Kidney tubule cell (primary cell): ENCODE results near the gene KIRREL1.

Experiments used
- DNase-seq: peaks from one replicate; pipeline ENCODE4 v3.0.0-alpha.2; 2018; ENCODE audit warnings: low spot score

KIRREL1 gene

DNA sequence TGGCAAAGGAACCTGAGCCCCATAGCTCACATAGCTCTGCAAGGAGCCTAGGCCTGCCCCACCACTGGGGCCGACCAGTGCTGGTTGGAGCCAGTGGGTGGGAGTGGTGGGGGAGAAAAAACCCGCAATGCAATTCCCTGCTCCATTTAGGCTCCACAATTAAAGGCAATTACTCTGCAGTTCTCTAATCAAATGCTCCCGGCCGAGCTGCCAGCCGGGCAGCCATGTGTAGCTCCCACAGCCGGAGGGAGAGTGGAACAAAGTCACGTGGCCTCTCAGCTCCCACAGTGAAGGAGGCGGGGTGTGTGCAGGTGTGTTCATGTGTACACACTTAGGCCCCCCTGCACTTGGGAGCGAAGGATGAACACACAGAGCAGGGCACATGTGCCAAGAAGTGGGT is 81.6 kb downstream of the KIRREL1 start:
- no peak for DNase-seq

DNA sequence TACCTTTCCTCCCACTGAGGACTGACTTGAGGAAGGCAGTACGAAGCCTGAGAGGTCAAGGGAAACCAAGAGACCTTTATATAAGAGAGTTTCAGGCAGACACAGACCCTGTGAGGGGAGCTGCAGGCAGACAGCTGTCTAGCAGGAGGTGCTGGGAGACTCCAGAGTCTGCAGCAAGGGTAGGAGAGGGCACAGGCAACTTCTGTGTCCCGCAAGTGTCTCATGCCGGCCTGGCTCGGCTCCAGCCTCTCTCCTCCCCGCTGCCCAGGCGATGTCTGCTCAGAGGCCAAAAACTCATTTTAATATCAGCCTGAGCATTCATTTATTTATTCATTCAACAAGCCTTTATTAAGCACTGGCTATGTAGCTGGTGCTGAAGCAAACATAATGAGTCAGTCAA is 83.0 kb downstream of the KIRREL1 start:
- no peak for DNase-seq

DNA sequence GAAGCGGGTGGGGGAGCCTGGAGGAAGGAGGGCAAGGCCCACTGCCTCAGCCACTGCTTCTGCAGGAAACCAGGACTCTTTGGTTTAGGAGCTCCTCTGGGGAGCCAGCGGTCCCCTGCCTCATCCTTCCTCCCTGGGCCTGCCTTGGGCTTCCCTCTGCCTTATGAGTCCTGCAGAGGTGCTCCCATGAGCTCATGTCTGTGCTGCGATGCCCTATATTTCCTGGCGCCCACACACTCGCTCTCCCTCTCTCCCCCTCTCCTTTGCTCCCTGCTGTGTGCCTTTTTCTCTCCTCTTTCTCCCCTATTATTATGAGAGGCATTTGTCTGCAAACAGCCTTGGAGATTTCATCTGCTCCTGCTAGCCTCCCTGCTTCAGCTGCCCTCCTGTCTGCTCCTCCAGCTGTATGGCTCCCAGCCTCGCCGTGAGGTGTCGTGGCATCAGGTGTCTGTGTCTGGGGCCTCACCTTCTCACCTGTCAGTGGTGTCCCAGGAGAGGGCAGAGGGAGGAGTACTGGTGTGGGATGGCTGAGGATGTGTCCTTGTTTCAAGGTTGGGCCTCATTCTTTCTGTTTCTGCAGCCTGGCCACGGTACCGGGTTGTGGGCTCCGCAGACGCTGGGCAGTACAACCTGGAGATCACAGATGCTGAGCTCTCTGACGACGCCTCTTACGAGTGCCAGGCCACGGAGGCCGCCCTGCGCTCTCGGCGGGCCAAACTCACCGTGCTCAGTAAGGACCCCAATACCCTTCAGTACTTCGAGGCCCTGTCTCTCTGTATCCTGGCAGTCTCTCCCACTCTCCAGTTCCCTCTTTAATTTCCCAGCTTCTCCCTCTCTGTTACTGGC is 84.2 kb downstream of the KIRREL1 start:
- DNase-seq, result no peak

DNA sequence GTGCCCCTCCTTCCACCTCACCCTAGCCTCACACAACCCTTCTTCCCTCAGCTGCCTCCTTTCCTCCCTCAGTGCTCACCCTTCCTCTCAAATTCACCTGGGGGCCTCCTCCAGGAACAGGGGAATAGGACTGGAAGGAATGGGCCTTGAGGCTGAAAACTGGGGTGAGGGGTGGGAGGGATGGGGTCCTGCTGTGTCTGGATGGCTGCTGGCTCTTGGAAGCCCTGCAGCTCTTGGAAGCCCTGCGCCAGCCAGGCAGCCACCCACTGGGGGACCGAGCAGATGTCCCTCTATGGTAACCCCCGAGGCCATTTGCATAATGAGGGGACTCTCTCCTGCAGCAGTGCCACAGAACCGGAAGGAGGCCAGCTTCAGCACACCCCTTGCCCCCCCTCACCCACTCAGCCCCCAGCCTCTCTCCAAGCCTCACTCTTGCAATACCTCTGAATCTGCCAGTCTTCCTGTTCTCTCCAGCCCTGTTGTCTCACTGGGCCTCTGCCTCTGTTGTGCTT is 85.2 kb downstream of the KIRREL1 start:
- no peak for DNase-seq

DNA sequence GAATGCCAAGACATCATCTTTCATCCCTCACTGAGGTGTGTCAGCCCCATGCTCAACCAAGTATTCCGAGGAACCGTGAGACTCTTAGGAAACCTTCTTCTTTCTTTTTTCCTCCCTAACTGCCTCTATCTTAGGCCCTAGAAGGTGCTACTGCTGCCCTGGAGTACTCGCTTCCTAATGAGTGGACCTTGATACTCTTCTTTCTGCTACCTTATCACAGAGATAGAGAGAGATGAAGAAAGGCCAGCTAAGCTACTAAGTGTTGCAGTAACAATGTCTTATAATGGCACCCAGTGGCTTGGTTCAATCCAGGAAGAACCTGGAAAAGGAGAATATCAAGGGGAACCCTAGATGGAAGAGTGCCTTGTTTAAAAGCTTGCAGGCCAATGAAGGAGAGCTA is 86.6 kb downstream of the KIRREL1 start:
- DNase-seq, result no peak

DNA sequence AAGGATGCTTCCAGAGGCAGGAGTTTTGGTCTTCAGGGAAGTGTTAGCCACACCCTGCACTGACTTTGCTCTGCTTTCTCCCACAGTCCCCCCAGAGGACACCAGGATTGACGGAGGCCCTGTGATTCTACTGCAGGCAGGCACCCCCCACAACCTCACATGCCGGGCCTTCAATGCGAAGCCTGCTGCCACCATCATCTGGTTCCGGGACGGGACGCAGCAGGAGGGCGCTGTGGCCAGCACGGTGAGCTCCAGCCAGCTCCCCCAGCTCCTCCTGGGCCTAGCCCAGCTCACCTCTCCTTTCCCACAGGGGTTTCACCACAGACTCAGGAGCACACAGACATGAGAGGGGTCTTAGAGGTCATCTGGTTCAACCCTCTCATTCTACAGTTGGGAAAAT is 90.9 kb downstream of the KIRREL1 start:
- DNase-seq, result no peak

DNA sequence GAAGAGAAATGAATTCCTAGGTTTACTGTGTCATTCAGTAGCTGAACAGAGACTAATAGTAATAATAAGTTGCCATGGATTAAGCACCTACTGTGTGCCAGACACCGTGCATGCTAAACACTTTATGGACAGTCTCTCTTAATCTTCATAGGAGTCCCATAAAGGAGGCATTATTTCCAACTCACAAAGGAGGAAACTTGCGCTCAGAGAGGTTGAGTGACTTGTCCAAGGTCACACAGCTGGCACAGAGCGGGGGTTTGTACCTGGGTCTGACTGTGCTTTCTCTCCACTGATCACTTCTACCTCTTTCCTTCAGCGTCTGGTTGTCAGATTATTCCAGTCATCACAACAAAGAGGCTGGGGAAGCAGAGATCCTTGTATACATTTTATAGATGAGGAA is 91.3 kb downstream of the KIRREL1 start:
- no peak for DNase-seq

DNA sequence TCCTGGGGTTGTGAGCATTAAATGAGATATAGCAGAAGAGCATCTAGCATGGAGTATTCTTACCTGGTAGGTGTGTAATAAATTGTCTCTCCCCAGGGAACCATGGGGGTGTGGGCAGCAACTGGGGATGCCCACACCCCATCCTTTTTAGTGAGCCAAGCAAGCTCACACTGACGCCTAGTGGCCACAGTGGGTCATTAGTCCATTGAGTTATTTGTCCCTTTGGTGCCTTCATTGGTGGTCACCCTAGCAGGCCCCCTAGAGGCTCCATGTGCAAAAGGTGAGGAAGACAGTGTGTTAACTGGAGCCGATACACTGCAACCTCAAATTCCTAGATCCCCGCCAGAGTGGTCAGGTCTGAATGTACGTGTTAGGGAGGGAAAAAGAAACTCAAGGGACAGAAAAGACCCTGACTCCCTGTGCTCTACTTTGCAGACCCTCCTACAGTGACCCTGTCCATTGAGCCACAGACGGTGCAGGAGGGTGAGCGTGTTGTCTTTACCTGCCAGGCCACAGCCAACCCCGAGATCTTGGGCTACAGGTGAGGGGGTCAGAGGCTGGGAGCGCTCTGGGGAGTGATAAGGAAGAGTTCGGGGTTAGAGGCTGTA is 94.0 kb downstream of the KIRREL1 start:
- peak; percentile 81 for DNase-seq

DNA sequence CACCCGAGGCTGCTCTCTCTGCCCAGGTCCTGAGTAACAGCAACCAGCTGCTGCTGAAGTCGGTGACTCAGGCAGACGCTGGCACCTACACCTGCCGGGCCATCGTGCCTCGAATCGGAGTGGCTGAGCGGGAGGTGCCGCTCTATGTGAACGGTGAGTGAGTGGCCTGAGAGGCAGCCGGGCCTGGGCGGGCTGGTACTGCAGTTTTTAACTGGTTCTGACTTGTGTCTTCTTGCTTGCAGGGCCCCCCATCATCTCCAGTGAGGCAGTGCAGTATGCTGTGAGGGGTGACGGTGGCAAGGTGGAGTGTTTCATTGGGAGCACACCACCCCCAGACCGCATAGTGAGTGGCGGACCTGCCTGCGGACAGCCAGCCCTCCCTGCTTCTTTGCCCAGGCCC is 96.0 kb downstream of the KIRREL1 start:
- no peak for DNase-seq

DNA sequence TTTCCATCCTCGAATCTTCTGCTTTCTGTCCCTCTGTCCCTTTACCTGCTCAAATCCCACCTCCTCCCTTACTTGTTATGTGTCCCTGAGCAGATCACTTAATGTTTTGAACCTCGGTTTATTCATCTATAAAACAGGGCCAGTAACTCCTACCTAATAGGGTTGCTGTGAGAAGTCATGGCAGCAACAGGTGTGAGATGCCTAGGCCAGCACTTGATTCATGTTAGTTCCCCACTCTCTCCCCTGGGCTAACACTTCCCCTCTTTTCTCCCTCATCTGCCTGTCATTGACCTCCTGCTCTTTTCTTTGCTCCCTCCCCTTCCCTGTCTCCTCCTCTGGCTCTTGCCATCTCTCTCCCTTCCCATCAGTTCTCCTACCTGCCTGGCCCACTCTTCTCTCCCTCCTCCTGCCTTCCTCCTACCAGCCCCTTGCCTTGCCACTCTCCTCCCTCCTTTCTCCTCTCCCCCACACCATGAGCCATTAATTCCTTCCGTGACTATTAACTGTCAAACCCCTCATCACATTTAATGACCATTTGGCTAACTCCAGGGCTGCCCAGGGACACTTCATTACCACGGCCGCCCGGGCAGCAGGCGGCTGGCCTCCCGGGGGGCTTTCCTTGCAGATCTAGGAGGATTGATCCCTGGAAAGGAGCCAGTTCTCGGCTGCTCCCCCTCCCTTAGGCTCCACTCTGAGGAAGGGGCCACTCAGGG is 96.6 kb downstream of the KIRREL1 start:
- no peak for DNase-seq

DNA sequence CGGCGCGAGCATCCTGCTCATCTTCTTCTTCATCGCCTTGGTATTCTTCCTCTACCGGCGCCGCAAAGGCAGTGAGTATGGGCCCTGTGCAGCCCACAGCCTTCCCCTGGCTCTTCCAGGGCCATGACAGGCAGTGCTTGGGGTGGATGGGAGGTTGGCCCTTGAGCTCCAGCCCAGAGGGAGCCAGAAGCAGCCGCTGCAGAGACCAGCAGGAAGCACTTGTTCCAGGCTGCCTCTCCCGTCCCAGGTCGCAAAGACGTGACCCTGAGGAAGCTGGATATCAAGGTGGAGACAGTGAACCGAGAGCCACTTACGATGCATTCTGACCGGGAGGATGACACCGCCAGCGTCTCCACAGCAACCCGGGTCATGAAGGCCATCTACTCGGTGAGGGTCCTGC is 99.9 kb downstream of the KIRREL1 start:
- no peak for DNase-seq

DNA sequence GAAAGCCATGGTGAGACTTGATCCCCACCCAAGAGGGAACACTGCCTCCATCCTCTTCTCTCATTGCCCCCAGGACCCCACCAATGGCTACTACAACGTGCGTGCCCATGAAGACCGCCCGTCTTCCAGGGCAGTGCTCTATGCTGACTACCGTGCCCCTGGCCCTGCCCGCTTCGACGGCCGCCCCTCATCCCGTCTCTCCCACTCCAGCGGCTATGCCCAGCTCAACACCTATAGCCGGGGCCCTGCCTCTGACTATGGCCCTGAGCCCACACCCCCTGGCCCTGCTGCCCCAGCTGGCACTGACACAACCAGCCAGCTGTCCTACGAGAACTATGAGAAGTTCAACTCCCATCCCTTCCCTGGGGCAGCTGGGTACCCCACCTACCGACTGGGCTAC is 101.1 kb downstream of the KIRREL1 start:
- DNase-seq, result no peak

DNA sequence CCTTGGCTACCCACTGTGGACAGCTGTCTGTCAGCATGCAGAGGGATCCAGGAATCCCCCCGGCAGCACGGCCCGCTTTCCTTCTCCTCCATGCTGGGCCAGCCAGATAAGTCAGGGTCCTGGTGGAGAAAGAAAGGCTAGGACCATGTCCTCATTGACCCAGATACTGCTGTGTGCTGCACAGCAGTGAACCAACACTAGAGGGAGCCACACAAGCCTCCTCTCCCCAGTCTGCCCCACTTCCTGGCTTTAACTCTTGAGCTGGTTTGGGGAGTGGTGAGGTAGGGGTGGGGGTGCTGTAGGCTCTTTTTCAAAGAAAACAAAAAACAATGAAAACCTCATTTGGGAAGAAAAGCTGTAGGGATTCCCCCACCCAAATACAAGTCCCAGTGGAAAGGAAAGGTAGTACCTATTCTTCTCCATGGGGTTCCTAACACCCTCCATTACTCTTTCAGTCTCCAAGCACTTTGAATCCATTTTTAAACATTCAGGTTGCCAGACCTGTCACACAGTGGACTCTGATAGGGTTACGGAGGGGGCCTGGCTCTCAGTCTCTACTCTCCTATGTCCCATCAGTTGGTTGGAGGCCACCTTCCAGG is 102.4 kb downstream of the KIRREL1 start:
- peak; percentile 62 for DNase-seq

DNA sequence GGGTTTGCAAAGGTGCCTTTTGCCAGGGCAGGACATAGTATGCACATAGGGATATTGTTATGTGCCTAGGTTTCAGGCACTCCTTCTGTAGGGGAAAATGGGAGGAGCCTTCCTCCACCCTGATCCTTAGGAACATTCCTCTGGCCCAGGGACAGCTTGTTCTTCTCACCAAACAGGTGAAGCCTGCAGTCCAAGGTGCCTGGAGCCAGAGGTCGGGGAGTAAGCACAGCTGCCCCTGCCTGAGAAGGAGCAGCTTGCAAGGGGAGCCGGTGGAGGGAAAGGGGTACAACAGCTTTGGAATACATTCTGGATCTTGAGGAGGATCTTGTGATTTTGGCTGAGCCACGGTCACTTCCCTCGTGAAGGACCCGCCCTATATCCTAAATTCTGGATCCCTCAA is 104.8 kb downstream of the KIRREL1 start:
- DNase-seq, result no peak

DNA sequence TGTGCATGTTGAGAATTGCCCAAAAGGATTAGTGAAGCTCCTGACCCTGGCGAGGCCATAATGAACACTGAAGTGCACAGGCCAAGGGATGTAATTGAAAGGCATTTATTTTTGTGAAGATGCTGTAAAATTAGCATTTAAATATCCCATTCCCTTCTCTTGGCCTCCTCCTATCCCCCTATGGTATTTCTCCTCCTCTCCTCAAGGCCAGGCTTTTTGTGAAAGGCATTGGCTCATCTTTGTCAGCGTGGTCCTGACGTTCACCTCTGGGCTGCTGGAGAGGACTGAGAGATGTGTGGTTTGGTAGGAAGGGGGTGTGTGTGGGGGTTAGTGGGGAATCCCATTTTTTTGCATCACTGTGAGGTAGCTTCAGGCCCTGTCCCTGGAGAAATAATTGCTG is 105.7 kb downstream of the KIRREL1 start:
- no peak for DNase-seq

DNA sequence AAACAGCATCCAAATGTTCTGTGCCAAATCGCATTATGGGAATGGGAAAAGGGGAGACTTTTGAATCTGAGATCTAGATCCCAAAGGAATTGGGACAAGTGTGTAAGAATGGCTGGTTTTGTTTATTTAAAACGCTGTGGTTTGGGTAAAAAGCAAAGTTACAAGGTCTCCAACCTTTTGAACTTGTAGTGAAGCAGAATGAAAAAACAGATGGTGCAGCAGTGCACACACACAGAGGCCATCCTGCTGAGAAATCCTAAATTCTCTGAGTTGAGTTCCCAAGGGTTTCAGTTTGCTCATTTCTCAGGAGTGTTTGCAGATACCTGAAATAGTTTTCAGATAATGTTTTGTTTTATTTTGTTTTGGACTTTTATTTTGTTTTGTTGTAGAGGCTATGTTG is 107.1 kb downstream of the KIRREL1 start:
- DNase-seq, result no peak

DNA sequence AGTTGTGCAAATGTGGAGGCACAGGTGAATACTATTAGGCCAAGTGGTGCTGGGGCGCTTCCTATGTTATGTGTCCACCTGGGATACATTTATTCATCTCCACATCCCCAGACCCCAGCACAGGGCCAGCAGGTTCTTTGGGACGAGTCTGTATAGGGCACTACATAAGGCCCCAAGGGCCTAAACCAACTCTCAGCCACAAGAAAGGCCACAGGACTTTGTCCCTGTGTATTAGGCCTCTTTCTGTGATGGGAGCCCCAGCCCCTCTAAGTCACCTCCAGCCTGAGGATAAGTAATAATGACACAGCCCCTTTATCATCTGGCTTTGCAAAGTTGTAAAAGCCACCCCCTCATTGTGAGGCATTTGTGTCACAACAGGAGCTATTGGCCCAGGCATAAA is 108.0 kb downstream of the KIRREL1 start:
- DNase-seq, result no peak

DNA sequence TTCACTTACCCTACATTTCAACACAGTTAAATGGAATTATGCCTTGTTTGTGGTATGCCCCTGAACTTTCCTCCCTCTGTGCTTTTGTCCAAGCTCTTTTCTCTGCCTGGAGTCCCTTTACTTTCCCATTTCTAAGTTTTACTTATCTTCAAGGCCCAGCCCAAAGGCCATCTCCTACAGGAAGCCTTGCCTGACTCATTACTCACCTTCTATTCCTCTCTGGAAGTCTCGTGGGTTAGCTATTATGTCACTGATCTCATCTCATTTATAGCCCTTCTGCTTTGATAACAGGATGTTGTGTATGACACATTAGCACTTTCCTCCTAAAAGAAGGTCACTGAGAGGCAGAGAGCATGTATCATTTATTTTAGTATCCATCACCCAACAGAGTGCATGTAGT is 108.5 kb downstream of the KIRREL1 start:
- peak; percentile 94 for DNase-seq

DNA sequence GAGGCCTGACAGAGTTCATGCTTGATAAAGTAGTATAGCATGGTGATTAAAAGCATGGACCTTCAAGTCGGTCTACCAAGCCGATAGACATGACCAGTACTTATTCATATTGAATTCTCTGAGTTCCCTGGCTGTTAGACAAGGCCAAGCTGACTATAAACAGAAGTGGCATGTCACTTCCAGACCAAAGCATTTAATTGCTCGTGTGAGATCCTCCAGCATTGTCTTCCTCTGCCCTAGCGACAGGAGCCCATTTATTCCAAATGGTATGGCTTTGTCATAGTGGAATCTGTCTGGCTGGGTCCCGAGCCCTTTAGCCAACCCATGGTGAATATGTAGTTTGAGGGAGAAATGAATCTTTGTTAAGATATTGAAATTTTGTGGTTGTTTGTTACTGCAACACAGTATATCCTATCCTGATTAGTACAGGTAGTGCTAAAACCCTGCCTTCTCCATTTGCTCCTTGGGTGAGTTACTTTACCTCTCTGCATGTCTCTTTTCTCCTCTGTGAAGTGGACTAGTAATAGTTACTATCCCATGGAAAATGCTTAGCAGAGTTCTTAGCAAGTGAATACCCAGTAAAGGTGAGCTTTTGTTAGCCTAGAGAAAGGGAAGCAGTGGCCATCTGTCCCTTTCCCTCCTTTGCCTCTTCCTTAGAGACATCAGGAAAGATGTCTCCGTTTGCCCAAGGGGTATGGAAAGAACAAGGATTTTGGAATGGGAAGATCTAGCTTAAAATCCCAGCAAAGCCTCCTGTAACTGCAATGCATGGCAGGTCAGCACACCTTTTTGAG is 109.6 kb downstream of the KIRREL1 start:
- DNase-seq, result no peak

DNA sequence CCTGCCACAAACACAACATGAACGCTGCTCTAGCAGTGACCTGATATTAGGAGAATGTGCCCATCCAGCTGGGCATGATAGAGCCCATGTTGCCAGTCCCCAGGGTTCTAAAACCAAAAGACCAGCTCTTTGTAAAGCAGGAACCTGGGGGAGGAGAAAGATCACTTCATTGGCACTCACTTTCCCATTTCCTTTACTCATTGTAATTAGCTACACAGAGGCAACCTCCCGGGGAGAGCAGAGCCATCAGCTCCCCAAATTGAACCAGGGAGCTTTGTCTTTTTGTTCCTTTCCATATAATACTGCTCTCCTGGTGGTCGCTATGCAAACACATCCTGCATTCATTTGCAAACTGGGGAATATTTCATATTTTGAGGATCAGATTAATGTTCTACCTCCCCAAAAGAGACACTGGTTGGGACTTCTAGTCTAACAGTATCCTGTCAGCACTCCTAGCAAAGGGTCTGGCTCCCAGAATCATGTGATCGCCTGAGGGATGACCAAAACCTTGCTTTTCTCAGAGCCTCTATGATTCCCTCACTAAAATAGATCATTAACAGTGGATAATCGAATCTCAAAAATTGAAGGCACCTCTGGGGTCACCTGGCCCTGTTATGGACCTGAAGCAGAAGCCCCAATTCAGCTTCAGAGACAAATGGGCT is 110.5 kb downstream of the KIRREL1 start:
- DNase-seq, result peak; percentile 17

DNA sequence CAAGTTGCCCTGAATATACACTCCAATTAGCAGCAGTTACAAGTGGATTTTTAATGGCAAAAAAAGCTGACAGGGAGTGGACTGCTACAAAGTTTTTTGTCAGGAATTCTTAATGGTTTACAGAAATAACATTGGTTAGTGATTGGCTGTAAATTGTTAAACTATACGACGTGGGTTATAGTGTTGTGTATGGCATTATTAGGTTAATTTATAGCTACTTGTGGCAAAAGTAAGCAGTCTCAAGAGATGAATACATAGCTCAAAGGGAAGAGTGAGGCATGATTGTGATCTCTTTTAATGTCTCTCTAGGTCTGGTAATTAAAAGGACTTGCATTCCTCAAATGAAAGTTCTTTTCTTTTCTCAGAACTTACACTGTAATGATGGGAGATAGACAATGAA is 111.4 kb downstream of the KIRREL1 start:
- DNase-seq, result peak; percentile 68
